Right renal cortex interstitium (tissue), 3 donors: ENCODE measurements around the gene LYRM4. TPM values are rescaled to one million over a fixed set of nuclear protein-coding genes. Genes with fewer than 3 reads are reported as not detected.

Source experiments
- DNase-seq, 3 donors: peaks; one replicate each; pipeline ENCODE4 v3.0.0-alpha.2; 2013; ENCODE audit warnings: low read depth in 3 of 3, low spot score in 2 of 3
- polyA plus RNA-seq, 3 donors: library from polyadenylated mRNA; unstranded; fragments of 120-200 nt; gene quantifications; one replicate each; pipeline ENCODE4 v1.2.1, GENCODE V29; 2013; ENCODE audit not compliant: insufficient read length in 3 of 3

Gene LYRM4
- polyA plus RNA-seq, 3 donors, result 41.3 to 43.6 (median 43.1) TPM

DNA sequence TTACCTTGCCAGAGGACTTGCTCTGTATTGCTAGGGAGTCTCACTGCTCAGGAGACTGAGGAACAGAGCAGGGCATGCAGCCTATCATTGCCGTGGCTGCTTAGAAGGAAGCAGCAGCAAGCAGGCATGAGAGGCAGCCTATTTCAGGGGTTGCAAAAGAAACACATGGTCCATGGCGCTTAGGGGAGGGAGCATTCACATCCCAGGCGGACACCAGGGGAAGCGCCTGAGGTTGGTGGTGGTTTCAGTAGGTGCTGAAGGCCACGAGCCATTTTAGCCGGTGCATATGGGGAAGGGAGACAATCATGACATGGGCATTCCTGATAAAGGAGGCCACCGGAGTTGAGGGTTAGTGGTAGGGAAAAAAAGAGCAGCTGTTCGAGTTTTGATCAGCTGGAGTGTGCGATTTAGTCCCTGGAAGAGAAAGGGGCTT is 21.5 kb upstream of the LYRM4 start:
- no peak for DNase-seq

DNA sequence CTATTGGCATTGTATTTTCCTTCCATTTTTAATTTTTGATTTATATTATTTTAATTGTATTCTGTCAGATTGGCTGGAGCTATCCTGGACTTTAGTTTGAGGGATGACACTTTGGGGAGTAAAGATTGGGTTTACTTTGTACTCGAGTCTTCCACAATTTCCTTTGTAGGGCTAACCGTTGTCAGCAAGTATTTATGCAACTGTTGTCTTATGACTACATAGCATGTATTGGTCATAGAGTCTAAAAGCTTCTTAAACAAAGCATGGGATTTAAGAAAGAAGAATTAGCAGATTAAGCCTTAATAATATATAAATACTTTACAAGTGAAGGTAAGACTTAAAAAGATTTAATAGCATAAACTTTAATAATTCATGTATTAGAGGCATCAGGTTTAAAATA is 20.2 kb upstream of the LYRM4 start:
- DNase-seq, result no peak

DNA sequence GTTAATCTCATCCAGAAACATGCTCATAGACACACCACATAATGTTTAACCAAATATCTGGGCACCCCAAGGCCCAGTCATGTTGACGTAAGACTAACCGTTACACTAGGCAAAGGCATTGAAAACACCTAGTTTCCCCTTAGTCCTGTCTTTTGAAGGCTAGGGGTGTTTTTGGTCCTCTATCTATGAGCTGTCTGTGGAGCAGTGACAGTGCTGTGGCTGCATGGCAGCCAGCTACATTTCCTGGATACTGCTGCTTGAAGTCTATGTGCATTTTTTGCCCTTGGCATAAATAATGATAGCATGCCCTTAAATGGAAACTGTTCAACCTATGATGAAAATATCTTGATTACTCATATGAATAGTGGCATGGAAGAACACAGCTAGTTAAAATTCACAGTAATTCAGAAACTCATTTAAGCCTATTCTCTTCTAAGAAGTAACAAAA is 19.2 kb upstream of the LYRM4 start:
- DNase-seq, result no peak

DNA sequence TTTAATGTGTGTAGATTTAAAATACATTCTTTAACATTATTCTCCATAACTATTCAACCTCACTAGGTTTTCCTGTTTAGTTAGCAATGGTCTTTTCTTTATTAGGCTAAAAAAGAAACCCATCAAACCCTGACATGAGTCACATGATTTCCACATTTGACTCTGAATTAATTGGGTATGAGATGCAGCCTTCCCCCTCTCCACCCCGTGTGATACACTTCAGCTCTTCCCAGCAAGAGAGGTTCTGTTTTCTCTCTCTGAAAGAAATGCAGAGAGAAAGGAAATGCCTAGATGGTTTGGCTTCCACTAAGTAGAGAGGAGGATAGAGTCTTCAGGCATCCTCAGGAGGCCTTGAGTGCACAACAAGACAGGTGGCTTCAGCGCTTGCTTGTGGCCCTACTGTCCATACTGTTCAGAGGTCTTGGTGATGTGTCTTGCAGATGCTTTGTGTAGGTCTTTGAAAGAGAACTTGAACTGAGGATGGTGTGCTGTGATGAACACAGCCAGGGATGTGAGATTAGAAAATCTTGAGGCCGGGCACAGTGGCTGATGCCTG is 17.9 kb upstream of the LYRM4 start:
- DNase-seq, result no peak

DNA sequence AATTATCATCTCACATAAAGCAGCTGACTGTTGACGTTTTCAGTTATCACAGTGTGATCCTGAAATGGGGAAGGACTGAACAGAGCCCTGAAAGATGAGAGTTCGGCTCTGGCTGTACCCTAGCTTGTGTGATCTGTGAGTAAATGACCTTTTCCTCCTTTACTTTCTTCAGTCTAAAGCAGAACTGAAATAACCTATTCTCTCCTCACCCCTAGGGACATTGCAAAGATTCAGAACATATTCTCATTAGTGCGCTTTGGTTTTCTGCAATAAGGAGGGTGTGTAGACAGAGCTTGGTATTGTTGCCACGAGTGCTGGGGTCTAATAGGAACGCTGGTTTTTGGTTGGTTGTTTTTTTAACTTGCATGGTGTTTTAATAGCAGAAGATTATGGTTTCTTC is 17.3 kb upstream of the LYRM4 start:
- DNase-seq, result no peak

DNA sequence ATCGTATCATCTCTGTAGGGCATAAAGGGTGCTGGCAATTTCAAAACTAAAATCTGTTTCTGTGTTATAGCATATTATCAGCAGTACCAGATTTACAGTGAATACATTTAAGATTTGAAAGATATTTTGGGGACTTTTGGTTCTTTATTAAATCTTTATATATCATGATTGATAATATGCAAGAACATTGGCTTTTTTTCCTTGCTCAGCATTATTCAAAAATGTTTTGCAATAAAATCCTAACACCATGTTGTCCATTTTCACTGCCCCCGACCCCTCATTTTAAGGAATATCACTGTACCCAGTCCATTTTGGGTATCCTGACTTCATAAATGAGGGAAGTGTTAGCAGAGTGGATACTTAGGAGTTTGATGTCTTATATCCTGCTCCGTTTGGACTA is 16.8 kb upstream of the LYRM4 start:
- DNase-seq, result no peak

DNA sequence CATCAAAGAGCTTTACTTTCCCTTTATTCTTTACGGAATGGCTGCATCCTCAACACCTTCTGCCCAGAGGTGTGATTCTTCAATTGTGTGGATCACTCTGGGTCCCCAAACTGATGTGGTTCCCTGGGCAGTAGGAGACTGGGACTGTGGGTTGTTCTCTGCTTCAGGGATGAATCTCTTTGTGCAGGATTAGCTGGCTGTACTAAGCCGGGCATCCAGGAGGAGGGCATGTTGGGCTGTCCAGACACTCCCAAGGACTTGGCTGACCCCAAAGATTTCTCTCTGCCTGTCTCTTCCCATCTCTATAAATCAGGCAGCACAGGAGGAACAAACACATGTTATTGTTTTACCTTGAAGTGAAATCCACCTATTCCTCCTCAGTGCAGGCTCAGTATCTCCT is 15.8 kb upstream of the LYRM4 start:
- no peak for DNase-seq

DNA sequence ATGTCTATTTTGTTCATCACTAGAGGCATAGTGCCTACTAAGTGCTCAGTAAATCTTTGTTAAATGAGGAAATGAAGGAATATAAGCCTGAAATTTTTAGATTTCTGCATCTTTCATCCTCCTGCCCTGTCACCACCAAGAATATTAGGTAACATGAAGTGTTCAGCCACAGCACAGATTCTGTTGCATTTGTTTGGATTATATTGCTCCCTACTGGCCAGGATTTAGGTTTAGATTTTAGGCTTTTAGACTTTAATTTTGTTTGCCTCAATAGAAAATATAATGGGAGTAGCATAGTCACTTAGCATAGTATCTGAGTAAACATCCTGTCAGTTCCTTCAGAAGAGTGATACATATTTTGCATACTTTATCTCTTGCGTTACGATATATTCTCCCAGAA is 14.7 kb upstream of the LYRM4 start:
- DNase-seq, result no peak

DNA sequence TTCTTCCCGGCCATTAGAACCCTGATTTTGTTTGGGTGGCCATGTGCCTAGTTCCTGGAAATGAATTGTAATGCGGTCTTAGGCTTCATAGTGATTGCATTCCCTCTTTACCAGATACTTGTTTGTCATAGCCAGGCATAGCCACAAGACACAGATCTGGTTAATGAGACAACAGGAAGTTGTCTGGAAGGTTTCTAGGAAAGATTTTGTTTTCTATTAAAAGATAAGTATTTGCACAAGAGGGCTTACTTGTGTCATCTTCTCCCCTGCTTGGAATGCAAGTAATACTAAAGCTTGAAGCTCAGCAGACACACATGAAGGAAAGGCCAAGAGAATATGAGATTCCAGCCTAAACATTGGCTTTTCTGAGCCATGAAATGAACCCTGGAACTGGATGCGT is 13.5 kb upstream of the LYRM4 start:
- DNase-seq, result no peak

DNA sequence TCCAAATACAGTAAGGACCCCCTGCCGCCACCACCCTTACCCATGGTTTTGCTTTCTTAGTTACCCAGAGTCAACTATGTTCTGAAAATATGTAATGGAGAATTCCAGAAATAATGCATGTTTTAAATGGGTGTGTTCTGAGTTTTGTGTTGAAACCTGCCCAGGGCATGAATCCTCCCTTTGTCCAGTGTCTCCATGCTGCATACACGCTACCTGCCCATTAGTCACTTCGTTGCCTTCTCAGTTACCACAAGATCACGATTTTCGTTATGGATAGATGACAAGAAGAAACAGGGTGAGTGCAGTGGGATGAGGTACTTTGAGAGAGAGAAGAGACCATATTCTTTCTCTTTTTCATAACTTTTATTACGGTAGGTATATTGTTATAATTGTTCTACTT is 11.2 kb upstream of the LYRM4 start:
- no peak for DNase-seq

DNA sequence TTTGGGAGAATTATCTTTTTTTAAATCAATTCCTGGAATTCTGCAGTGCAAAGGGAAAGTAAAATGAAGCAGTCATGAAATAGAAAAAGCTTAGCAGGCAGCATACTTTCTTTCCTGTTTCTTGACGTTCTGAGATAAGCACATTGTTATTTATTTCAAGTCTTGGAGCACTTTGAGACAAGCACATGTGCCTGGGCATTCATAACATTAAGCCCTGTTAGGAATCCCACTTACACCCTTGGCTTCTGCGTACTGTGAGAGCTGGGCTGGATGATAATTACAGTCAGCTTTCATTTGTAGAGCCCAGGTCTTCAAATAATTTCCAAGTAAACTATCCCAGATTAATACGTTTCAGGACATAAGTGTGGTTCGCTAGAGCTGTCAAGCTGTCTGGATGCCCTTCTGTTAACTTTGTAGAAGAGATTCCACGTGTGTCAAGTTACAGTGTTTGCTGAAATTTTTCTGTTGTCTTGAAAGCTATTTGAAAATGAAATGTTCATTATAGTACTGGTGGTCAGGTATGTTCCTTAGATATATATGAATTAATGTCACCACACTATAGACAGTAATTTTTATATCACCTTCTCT is 9.4 kb upstream of the LYRM4 start:
- no peak for DNase-seq

DNA sequence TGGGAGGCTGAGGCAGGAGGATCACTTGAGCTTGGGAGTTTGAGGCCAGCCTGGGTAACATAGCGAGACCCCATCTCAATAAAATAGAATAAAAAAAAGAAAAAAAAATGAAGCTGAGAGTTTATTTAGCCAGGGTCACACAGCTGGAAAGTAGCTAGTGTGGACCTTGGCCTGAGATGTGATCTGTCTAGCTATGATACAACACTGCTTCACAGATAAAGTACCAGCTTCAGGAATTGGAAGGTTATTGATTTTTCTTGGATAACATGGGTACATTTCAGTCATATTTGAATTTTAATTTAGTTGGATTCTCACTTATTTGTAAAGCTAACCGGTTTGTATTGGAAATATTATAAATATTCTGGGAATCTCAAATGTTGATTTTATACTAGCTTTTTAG is 5.7 kb upstream of the LYRM4 start:
- DNase-seq, result no peak

DNA sequence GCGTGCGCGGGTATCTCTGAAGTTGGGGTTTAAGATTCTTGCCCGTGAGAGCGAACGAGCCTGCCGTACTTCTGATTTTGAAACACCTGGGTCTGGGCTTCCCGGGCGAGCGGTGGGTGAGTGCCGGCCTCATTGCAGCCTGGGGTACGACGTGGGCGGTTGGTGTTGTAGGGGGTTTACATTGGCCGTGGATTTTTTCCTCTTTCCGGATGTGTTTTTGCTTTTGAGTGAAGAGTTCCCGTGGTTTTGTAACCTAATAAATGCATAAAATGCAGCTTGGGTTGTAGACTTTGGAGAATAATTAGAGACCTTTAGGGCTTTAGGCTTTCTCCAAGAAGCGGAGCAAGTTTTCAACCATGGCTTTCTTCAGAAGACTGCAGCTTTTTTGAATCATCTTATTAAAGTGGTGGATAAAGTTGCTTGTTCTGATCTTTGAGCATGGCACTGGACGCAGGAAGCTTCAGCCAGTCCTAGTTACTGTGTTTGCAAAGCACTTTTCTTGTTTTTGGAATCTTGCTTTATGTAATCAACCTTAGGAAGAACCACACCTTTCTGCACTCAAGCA is 877 bp upstream of the LYRM4 start:
- DNase-seq, result peak in 1 of 3 donors; percentile 31

DNA sequence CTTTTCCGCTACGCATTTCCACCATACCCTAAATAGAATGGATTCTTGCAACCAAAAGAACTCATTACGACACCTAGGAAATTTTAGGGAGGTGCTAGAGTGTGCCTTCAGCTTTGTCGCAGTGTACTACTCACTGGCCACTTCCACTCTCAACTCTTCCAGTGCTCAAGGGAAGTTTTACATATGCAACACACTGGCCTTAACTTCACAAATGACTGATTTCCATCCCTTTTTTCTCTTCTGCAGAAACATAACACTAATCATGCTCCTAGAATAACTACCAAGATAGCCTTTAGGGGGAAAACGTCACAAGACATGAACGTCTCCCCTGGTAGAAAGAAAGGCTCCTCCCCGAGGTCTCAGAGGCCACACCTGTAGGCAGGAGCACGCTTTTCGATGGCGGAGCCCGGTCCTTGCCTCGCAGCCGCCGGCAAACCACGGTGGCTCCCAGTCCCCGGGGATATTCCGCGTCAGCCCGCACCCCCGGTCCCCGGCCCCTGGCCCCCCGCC is 584 bp downstream of the LYRM4 start:
- peak in 2 of 3 donors; percentile 27 to 31 for DNase-seq

DNA sequence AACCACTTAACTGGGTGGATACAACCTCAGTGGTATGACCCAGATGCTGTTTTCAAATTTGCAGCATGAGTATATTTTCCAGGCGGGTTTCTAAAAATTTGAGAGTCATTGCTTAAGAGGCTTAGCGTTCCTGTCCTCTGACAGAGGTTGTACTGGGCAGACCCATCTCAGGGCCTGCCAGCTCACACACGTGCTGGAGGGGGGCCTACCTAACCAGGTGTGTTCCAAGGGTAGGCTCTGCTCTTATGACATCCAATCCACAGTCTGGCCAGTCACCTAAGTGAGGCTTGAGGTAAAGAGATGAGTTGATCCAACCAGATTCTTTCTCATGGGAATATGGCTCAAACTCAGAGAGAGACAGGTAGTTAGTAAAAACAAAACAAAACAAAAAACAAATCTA is 1.3 kb downstream of the LYRM4 start:
- DNase-seq, result no peak

DNA sequence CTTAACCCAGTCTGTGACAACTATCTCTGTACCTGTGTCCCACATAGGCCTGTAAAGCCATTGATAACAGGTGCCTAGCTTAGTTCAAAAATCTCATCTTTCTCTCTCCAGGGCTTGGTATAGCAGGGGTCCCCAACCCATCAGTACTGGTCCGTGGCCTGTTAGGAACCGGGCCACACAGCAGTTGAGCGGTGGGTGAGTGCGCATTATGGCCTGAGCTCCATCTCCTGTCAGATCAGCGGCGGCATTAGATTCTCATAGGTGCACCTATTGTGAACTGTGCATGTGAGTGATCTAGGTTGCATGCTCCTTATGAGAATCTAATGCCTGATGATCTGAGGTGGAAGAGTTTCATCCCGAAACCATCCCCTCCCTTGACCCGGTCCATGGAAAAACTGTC is 3.4 kb downstream of the LYRM4 start:
- DNase-seq, result no peak

DNA sequence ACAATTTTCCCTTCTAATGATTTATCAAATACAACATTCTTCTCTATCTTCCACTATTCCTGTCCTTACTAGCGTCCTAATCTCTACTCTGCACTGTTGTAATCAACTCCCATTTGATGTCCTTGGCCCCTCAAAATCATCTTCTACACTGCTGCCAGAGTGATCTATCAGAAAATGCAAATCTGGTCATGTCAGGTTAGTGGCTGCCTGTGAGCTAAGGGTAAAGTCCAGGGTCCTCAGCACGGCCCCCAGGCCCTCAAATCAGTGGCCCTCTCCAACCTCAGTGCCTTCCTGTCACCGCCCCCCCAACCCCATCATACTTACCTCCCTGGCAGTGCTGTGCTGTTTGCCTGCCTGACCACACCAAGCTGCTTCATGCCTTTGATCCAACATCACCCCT is 3.8 kb downstream of the LYRM4 start:
- DNase-seq, result no peak

DNA sequence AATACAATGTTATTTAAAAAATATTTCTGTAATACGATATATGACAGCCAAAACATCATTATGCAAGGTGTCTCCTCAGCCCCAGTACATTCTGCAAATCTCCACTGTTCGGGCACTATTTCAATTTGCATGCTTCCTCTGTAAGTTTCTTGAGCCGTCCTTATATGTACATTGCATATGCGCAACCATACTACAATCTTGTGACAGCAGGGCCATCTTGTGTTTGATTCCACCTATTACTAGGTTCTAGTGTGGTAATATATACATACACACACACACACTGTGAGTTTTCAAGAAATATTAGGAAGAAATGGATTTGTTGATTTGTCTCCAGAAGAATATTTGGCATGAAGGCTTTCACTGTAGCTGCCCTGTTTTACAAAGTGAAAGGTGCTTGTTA is 9.8 kb downstream of the LYRM4 start:
- no peak for DNase-seq

DNA sequence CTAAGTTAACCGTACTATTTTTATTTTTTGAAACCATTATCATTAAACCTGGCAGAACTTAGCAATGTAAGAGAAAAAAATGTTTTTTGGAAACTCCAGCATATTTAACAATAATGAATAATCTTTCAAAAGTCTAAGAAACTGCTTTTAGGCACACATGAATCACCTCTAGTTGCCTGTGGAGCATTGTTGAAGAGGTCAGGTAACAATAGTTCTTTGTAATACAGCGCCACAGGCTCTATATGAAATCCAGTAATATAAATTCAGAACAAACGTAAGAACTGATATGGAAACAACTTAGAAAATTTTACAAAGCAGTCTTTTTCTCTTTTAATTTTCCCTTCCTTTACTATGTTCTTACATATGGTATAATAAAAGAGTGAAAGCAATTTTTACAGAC is 10.3 kb downstream of the LYRM4 start:
- no peak for DNase-seq

DNA sequence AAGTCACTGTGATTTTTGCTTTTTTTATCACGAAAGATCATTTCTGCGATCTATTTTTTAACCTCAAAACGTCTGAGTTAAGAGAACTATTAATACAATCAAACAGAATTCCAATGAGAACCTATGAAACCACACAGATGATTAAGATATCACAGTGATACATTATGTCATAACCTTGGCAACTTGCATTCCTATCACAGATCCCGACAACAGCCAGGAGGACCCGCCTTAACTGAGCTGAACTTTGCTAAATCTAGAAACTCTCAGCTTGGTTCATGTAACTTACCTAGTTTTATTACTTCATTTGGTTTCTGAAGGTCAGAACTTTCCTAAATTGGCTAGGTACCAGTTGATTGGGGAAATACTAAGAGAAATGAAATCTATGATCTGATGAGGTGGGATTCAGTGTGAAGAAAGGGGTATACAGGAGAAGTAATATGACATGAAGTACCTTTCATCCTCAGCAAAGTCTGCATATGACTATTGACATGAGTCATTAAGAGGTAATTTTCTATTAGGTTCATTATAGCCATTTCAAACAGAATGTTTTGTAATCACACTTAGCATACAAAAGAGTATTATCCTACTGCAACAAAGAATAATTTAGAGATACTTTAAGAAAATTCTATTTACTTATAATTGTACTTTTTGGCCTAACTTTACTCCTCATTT is 11.2 kb downstream of the LYRM4 start:
- no peak for DNase-seq

DNA sequence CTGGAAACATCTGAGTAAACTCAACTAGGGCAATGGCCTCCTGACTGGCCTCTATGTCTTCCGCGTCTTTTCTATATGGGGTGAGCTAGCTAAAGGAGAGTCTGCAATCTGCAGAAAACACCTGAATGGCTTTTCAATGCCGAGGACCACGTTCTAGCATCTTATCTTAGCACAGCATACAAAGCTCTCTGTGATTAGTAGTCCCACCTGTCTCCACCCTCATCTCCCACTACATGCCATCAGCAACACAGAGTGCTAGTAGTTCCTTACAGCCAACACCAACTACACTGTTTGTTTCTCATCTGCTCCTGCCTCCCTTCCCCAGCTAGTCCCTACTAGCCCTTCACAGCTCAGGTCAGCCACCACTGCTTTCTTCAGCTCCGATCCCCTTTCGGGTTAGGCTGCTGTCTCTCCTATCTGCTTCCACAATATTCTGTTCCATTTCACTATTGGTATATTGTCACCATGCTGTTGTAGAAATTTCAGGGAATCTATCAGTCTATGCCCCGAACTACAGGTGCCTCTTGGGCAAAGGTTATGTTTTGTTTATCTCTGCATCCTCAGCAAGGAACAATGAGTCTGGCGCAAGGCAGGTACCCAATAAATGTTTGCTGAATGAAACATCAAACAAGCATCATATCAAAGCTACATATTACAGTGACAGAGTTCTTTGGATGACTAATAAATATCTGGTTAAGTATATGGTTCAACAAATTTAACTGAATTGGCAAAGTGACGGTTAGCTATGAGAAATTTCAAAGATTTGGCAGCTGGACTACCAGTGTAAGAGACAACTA is 12.2 kb downstream of the LYRM4 start:
- DNase-seq, result no peak
